GM12872 (cell line): ENCODE data around the gene GRN.
A peak's percentile ranks its signal among the peaks of the same experiment; 100 is the strongest.

Source experiments
- TF ChIP-seq, protein P1 (sequence below): IDR thresholded peaks from 3 replicates; pipeline ENCODE4 v1.5.1; 2011; ENCODE audit warnings: low read depth, mild to moderate bottlenecking, low read length, moderate library complexity; ENCODE audit not compliant: insufficient read depth

GRN gene

DNA sequence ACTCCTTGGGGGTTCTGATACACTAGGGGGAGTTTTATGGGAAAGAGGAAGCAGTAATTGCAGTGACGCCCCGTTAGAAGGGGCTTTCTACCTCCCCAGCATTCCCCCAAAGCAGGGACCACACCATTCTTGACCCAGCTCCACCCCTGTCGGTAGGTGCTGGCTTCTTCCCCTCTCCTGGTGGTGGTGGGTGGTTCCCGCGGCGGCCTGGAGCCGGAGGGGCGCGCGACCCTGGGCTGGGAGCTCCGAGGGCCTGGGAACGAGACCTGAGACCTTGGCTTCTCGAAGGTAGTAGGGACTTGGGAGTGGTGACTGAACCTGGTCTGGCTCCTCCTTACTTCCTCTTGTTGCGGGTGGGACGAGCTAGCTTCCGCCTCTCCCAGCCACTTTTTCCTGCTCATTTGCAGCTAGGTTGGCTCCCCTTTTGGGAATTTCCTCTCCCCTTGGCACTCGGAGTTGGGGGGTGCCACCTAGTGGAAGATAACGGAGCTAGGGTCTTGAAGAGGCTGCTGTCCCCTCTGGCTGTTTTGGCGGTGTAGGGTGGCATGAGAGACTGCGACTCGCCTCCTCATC, 438 bp downstream of the GRN start:
- TF ChIP-seq, protein P1, sequence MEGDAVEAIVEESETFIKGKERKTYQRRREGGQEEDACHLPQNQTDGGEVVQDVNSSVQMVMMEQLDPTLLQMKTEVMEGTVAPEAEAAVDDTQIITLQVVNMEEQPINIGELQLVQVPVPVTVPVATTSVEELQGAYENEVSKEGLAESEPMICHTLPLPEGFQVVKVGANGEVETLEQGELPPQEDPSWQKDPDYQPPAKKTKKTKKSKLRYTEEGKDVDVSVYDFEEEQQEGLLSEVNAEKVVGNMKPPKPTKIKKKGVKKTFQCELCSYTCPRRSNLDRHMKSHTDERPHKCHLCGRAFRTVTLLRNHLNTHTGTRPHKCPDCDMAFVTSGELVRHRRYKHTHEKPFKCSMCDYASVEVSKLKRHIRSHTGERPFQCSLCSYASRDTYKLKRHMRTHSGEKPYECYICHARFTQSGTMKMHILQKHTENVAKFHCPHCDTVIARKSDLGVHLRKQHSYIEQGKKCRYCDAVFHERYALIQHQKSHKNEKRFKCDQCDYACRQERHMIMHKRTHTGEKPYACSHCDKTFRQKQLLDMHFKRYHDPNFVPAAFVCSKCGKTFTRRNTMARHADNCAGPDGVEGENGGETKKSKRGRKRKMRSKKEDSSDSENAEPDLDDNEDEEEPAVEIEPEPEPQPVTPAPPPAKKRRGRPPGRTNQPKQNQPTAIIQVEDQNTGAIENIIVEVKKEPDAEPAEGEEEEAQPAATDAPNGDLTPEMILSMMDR: peak; percentile 83

DNA sequence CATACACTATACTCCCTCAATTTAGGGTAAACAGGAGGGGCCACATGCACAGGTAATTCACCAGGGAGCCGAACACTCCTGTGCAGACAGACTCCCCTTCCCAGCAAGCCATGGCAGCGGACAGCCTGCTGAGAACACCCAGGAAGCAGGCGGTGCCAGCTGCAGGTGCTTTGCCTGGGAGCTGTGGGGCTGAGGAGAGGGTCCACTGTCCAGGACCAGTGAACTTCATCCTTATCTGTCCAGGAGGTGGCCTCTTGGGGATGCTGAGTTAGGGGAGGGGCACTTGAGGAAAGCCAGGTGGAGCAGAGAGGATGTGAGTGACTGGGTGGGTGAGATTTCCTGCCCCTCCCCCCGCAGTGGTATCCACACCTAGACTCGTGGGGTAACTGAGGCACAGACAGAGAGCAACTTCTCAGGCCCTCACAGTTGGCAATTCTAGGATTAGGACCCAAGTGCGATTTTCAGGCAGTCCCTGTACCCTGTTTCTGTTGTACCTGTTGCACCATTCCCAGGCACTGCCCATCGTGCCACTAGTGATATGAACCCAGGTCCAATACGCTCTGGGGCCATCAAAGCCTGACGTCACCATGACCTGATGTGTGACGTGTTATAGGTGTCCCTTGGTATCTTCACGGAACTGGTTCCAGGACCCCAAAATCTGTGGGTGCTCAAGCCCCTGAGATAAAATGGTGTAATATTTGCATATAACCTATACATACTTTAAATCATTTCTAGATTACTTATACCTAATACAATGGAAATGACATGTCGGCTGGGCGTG, 1.2 kb downstream of the GRN start:
- TF ChIP-seq, protein P1: no peak

DNA sequence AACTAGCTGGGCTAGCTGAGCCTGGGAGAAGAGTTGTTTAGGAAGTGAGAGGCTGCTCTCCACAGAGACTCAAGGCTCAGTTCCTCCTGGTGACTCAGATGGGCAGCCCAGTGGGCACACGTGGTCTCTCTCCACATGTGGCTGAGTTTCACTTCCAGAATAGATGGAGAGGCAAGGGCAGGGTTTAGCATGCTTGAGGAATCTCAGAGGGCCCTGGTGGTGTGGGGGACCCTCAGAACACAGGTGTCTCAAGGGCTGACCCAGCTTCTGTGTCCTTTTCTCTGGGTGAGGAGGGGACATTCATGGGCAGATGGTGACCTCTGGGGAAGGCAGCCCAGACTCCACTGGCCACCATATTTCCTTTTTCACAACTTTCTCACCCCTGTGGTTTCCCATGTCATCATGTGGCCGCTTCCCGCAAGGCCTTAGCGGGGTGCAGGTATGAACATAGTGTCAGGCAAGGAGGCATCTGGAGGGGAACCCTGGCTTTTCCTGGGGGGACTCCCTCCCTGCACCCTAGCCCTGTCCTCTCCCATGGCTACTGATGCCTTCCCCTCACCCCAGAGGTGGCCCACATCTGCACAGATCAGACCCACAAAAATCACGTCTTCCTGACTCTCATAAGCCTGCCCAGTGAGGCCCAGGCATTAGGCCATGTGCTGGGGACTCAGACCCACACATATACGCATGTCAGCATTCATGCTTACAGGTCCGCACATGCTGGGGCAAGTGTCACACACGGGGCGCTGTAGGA, 3.3 kb downstream of the GRN start:
- TF ChIP-seq, protein P1: no peak

DNA sequence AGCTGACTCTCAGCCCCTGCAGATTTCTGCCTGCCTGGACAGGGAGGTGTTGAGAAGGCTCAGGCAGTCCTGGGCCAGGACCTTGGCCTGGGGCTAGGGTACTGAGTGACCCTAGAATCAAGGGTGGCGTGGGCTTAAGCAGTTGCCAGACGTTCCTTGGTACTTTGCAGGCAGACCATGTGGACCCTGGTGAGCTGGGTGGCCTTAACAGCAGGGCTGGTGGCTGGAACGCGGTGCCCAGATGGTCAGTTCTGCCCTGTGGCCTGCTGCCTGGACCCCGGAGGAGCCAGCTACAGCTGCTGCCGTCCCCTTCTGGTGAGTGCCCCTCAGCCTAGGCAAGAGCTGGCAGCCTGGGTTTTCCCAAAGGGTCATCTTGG, 3.9 kb downstream of the GRN start:
- TF ChIP-seq, protein P1: 0 out of 3 replicates have a peak, but pooled peaks have one; percentile 5

DNA sequence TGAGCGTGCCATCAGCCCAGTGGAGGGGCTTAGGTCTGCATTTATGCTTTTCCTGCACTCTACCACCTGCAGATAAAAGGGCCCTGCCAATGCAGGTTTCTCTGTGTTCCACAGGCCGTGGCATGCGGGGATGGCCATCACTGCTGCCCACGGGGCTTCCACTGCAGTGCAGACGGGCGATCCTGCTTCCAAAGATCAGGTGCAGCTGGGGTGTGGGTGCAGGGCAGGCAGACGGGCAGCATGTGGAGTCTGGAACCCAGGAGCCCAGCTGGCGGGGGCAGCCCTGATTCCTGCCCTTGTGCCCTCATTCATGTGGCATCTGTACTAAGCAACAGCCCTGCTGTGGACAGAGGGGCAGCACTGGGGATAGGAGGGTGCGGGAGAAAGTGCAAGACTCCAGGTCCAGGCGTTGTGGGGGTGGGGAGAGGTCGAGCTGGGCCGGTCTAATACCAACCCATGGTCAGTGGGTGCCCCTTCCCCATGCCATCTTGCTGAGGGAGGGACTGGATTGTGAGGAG, 4.5 kb downstream of the GRN start:
- TF ChIP-seq, protein P1: no peak

DNA sequence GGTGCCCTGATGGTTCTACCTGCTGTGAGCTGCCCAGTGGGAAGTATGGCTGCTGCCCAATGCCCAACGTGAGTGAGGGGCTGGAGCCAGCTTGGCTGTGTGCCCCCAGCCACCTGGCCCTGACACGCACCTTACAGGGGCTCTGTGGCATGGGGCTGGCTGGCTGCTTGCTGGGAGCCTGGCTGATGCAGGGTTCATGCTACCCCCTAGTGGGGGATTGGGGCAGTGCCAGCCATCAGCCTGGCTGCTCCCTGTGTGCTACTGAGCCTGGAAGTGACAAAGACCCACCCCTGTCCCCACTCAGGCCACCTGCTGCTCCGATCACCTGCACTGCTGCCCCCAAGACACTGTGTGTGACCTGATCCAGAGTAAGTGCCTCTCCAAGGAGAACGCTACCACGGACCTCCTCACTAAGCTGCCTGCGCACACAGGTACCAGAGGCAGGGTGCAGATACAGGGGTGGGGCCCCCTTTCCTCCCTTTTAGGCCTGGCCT, 5.7 kb downstream of the GRN start:
- TF ChIP-seq, protein P1: peak; percentile 98

DNA sequence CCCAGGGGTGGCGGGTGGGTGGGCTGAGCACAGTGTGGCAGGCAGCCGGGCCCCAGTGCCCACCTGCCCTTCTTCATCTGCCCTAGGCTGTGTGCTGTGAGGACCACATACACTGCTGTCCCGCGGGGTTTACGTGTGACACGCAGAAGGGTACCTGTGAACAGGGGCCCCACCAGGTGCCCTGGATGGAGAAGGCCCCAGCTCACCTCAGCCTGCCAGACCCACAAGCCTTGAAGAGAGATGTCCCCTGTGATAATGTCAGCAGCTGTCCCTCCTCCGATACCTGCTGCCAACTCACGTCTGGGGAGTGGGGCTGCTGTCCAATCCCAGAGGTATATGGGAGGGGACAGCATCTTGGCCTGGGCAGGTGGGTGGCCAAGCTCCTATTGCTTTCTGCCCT, 6.4 kb downstream of the GRN start:
- TF ChIP-seq, protein P1: no peak
